Caco-2 (cell line): ENCODE measurements around the gene TRIM54. TPM values are rescaled to one million over a fixed set of nuclear protein-coding genes. Genes with fewer than 3 reads are reported as not detected.
A peak's percentile ranks its signal among the peaks of the same experiment; 100 is the strongest.

Experiments
- BruUV-seq: library from RNA; stranded (reverse); fragments of 400-500 nt; replicated peaks from 2 replicates; lab custom pipeline; 2021; lab: Mats Ljungman, UMichigan
- CTCF ChIA-PET: fragments of 300-600 bp; sonication (Branson Sonifier 250); formaldehyde crosslinking; loops from one replicate; lab custom pipeline; 2022; ENCODE audit warnings: antibody characterized with exemption; lab: Charles Lee
- POLR2A ChIA-PET: fragments of 300-600 bp; sonication (Branson Sonifier 250); formaldehyde crosslinking; loops from one replicate; lab custom pipeline; 2022; ENCODE audit warnings: antibody characterized with exemption; lab: Charles Lee
- DNase-seq, 2 experiments: peaks; one replicate each; pipeline versions ENCODE4 v3.0.0 to v3.0.0-alpha.2; 2020 to 2022
- H3K27me3 ChIP-seq: replicated peaks from 2 replicates; pipeline ENCODE4 v1.6.0; 2011; ENCODE audit warnings: low read length; ENCODE audit not compliant: control insufficient read depth, insufficient read depth
- H3K36me3 ChIP-seq: 2 replicates; pipeline ENCODE4 v1.5.1; 2011; ENCODE audit warnings: low read length; ENCODE audit not compliant: control insufficient read depth, insufficient read depth
- H3K4me1 ChIP-seq: fragments of 250-450 bp; sonication (Bioruptor Pico); 2 replicates; pipeline ENCODE4 v1.5.1; 2020; ENCODE audit warnings: mild to moderate bottlenecking
- H3K4me3 ChIP-seq: 2 replicates; pipeline ENCODE4 v1.5.1; 2011; ENCODE audit warnings: low read depth, mild to moderate bottlenecking, control low read depth, low read length
- H3K9me3 ChIP-seq: fragments of 250-450 bp; sonication (Bioruptor Pico); 2 replicates; pipeline ENCODE4 v1.5.1; 2020; ENCODE audit warnings: mild to moderate bottlenecking, moderate library complexity
- H3K27ac Mint-ChIP-seq: one replicate; pipeline ENCODE4 v1.8.0; 2022; ENCODE audit warnings: mixed read lengths; ENCODE audit not compliant: unreplicated experiment
- H3K27me3 Mint-ChIP-seq: one replicate; pipeline ENCODE4 v1.8.0; 2022; ENCODE audit warnings: mixed read lengths; ENCODE audit not compliant: insufficient read depth, unreplicated experiment
- H3K36me3 Mint-ChIP-seq: one replicate; pipeline ENCODE4 v1.8.0; 2022; ENCODE audit warnings: mild to moderate bottlenecking, mixed read lengths; ENCODE audit not compliant: insufficient read depth, unreplicated experiment
- H3K4me1 Mint-ChIP-seq: one replicate; pipeline ENCODE4 v1.8.0; 2022; ENCODE audit warnings: low read depth, mixed read lengths; ENCODE audit not compliant: unreplicated experiment
- H3K4me3 Mint-ChIP-seq: one replicate; pipeline ENCODE4 v1.8.0; 2022; ENCODE audit warnings: mild to moderate bottlenecking, moderate library complexity, mixed read lengths; ENCODE audit not compliant: unreplicated experiment
- H3K9me3 Mint-ChIP-seq: one replicate; pipeline ENCODE4 v1.8.0; 2022; ENCODE audit warnings: mixed read lengths; ENCODE audit not compliant: unreplicated experiment
- intact Hi-C: fragments of 100-400 bp; cut with micrococcal nuclease; formaldehyde crosslinking; loops from one replicate; pipeline ENCODE4 v1.10.0; 2022; ENCODE audit not compliant: unreplicated experiment
- total RNA-seq: library from RNA; stranded (reverse); gene quantifications from 2 replicates; pipeline ENCODE4 v1.2.3, GENCODE V29; 2022
- TF ChIP-seq, protein P1 (sequence below), 2 experiments: fragments of 200-600 bp in 1 of 2; IDR thresholded peaks; 1 replicate in 1 of 2; 2 replicates in 1 of 2; pipeline versions ENCODE4 v1.5.1 to v1.8.0; 2011 to 2022; ENCODE audit warnings: antibody characterized with exemption in 1 of 2, control low read depth in 1 of 2, inconsistent platforms in 1 of 2, low read depth in 1 of 2, low read length in 1 of 2, mild to moderate bottlenecking in 1 of 2, moderate library complexity in 1 of 2; ENCODE audit not compliant: insufficient read depth in 1 of 2, severe bottlenecking in 1 of 2, unreplicated experiment in 1 of 2

TRIM54 gene
- total RNA-seq, 1 experiment from 2014 or later: 0.25 TPM

DNA sequence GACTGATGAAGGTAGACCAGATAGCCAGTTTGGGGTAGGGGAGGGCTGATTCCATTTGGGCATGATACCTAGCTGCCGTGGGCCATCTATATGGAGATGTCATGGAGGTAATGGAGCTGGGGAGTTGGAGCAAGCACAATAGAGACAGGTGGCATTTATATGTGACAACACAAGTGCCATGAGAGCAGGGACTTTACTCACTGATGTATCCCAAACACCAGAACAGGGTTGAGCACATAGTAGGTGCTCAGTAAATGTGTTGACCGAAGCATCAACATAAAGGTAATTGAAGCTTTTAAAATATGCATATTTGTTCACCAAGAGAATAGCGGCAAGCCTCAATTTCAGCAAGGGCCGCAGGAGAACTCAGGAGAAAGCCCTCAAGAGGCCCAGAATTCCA is 34.3 kb upstream of the TRIM54 start:
- CTCF ChIA-PET: interaction anchor here (1.7 to 2.1 kb wide), 2 partner anchors 15 to 32 kb away, joined by 4 to 8 read pairs; partner anchors contain the start of gene SLC30A3
- BruUV-seq: no TSS peak
- Histone ChIP-seq H3K9me3 (no peaks in the 10 kb centered on the region), H3K36me3 (no peaks in the 10 kb centered on the region), H3K4me3 (no peak overlapping the region), H3K27me3 (no peaks in the 10 kb centered on the region), H3K4me1 (no peaks in the 10 kb centered on the region)
- H3K4me1 Mint-ChIP-seq: no peaks in the 10 kb centered on the region
- intact Hi-C loops: no loop called here
- H3K27me3 Mint-ChIP-seq: no peaks in the 10 kb centered on the region
- H3K9me3 Mint-ChIP-seq: no peaks in the 10 kb centered on the region
- no peak overlapping the region for H3K27ac Mint-ChIP-seq
- H3K36me3 Mint-ChIP-seq: peaks cover 25% of the 10 kb centered on the region
- no peak for DNase-seq
- TF ChIP-seq, protein P1, sequence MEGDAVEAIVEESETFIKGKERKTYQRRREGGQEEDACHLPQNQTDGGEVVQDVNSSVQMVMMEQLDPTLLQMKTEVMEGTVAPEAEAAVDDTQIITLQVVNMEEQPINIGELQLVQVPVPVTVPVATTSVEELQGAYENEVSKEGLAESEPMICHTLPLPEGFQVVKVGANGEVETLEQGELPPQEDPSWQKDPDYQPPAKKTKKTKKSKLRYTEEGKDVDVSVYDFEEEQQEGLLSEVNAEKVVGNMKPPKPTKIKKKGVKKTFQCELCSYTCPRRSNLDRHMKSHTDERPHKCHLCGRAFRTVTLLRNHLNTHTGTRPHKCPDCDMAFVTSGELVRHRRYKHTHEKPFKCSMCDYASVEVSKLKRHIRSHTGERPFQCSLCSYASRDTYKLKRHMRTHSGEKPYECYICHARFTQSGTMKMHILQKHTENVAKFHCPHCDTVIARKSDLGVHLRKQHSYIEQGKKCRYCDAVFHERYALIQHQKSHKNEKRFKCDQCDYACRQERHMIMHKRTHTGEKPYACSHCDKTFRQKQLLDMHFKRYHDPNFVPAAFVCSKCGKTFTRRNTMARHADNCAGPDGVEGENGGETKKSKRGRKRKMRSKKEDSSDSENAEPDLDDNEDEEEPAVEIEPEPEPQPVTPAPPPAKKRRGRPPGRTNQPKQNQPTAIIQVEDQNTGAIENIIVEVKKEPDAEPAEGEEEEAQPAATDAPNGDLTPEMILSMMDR (IDR thresholded peaks at IDR 0.05; ENCODE audit: insufficient read depth in 1 of 2, low read depth in 1 of 2, low read length in 1 of 2, severe bottlenecking in 1 of 2, unreplicated experiment in 1 of 2): no peak
- no peak overlapping the region for H3K4me3 Mint-ChIP-seq
- POLR2A ChIA-PET: no interaction called here

DNA sequence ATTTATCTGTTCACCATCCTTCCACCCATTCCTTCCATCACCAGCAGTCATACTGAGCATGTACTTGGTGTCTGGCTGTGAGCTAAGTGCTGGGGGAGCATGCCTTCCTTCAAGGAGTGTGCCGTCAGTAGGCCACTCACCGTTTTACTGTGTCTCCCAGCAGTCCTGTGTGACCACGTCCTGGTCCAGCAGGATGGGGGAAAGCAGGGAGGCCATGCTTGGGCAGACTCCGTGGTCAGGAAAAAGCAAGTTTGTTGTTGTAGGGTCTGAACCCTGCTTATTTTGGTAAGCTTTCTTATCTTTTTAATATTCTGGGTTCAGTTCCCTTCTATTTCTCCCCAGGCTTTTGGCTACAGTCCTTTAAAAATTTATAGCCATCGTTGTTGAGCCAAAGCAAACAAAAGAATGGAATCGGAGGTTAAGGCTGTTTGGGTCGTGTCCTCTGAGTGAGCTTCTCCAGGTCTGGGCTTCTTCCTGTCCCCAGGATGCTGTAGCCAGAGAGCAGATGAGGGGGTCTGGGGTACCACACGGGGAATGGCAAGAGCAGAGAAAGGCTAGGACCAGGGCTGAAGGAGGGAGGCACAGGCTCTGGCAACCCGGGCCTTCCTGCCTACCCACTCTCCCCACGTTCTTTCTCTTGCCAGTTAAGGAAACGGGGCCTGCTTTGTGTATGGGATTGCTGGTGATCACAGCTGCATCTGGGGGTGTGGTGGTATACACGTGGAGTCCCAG is 32.9 kb upstream of the TRIM54 start:
- Histone ChIP-seq H3K36me3 (no peaks in the 10 kb centered on the region), H3K9me3 (no peaks in the 10 kb centered on the region), H3K4me3 (no peak overlapping the region), H3K4me1 (no peaks in the 10 kb centered on the region), H3K27me3 (no peaks in the 10 kb centered on the region)
- no peak overlapping the region for H3K4me3 Mint-ChIP-seq
- no peaks in the 10 kb centered on the region for H3K9me3 Mint-ChIP-seq
- ChIA-PET CTCF (interaction anchor here (0.6 to 2.1 kb wide), 4 partner anchors 13 to 71 kb away, joined by 3 to 8 read pairs (median 4); partner anchors contain the start of gene SLC30A3), POLR2A (no interaction called here)
- no peaks in the 10 kb centered on the region for H3K27me3 Mint-ChIP-seq
- peaks cover 15% of the 10 kb centered on the region for H3K36me3 Mint-ChIP-seq
- TF ChIP-seq, protein P1 (IDR thresholded peaks at IDR 0.05; ENCODE audit: insufficient read depth in 1 of 2, low read depth in 1 of 2, low read length in 1 of 2, severe bottlenecking in 1 of 2, unreplicated experiment in 1 of 2): no peak
- no peak for DNase-seq
- no TSS peak for BruUV-seq
- intact Hi-C loops: no loop called here
- no peaks in the 10 kb centered on the region for H3K4me1 Mint-ChIP-seq
- no peak overlapping the region for H3K27ac Mint-ChIP-seq

DNA sequence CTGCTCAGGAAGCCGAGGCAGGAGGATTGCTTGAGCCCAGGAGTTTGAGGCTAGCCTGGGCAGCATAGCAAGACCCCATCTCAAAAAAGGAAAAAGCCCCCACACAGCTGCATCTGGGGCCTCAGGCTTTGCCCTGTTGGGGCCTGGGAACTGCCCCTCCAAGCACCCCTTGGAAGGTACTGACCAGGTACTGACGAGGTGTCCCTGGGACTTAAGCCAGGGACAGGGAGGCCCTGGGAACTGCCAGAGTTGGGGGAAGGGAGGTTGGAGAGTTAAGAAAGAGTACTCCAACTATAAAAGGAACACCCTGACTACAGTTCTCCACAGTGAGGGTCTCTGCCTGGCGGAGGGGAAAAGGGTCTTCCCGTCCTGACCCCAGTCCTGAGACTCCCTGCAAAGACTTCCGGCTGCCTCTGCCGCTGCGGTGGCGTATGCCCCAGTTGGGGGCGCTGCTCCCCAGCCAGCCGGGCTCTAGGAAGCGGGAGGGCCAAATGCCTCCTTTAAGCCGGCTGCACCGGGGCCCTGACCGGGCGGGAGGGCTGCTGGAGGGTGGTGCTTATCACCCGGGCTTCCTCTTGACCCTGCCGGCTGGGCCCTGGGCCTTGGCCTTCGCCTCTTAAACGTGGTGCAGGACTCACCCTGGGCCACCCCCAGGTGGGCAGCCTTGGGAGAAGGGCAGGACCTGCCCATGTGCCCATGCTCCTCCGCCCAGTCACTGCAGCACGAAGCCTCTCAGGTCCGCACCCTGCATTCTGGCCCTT is 32.2 kb upstream of the TRIM54 start:
- no TSS peak for BruUV-seq
- H3K9me3 Mint-ChIP-seq: no peaks in the 10 kb centered on the region
- Histone ChIP-seq H3K4me3 (no peak overlapping the region), H3K4me1 (no peaks in the 10 kb centered on the region), H3K27me3 (no peaks in the 10 kb centered on the region), H3K9me3 (no peaks in the 10 kb centered on the region), H3K36me3 (no peaks in the 10 kb centered on the region)
- intact Hi-C loops: loop anchor here (1.0 kb wide), 2 partner anchors 30 to 53 kb away; no protein-coding TSS in a partner anchor
- TF ChIP-seq, protein P1 (IDR thresholded peaks at IDR 0.05; ENCODE audit: insufficient read depth in 1 of 2, low read depth in 1 of 2, low read length in 1 of 2, severe bottlenecking in 1 of 2, unreplicated experiment in 1 of 2): peak; percentile 47 to 78
- ChIA-PET CTCF (interaction anchor here (1.1 to 2.1 kb wide), 2 partner anchors 30 kb away, joined by 6 to 8 read pairs; no protein-coding TSS in a partner anchor), POLR2A (no interaction called here)
- H3K4me3 Mint-ChIP-seq: no peak overlapping the region
- peak in 1 of 2 experiments; percentile 73 for DNase-seq
- H3K27me3 Mint-ChIP-seq: no peaks in the 10 kb centered on the region
- H3K27ac Mint-ChIP-seq: no peak overlapping the region
- peaks cover 15% of the 10 kb centered on the region for H3K36me3 Mint-ChIP-seq
- no peaks in the 10 kb centered on the region for H3K4me1 Mint-ChIP-seq
